Spleen (tissue), 7 donors: Measurements from ENCODE around the gene ACYP2.

Source experiments
- POLR2A ChIP-seq, 3 donors: fragments of 450-650 bp; IDR thresholded peaks; one replicate each; pipeline ENCODE4 v1.5.1; 2017; ENCODE audit warnings: antibody characterized with exemption in 3 of 3, mild to moderate bottlenecking in 1 of 3
- TF ChIP-seq, protein P1 (sequence below), 11 experiments: fragments of 200-600 bp in 7 of 11; fragments of 450-650 bp in 4 of 11; sonication (generic) in 4 of 11; IDR thresholded peaks in 8 of 11; conservative IDR thresholded peaks in 3 of 11; 1 replicate in 7 of 11; 2 replicates in 4 of 11; pipeline versions ENCODE4 v1.4.0 to v1.8.0; 2016 to 2021; ENCODE audit warnings: antibody characterized with exemption in 11 of 11, inconsistent platforms in 4 of 11, mild to moderate bottlenecking in 1 of 11
- donor health status: DM: no; HTN: no; CAD: no; lungs with moderate emphysema.
- donor health status: DM: no; HTN: no; CAD: no.
- donor health status: DM: no; HTN: no; CAD: no.

DNA sequence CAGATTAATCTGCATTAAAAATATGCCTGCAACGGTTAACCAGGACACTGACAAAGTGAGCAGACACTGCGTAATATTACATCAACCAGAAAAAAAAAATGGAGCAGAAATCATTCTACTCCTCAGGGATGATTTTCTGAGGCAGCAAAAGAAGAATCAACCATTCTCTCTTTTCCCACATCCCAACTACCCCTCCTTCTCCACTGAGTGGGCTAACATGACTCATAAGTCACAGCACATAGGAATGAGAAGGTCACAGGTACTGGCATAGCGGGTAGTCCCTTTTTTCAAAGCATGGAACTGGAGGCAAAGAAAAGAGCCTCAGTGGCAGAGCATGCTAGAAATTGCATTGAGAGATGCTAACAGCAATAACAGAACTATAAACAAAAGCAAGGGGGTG is 194.9 kb downstream of the ACYP2 start:
- no peak for TF ChIP-seq POLR2A (IDR thresholded peaks at IDR 0.05)
- TF ChIP-seq, protein P1, sequence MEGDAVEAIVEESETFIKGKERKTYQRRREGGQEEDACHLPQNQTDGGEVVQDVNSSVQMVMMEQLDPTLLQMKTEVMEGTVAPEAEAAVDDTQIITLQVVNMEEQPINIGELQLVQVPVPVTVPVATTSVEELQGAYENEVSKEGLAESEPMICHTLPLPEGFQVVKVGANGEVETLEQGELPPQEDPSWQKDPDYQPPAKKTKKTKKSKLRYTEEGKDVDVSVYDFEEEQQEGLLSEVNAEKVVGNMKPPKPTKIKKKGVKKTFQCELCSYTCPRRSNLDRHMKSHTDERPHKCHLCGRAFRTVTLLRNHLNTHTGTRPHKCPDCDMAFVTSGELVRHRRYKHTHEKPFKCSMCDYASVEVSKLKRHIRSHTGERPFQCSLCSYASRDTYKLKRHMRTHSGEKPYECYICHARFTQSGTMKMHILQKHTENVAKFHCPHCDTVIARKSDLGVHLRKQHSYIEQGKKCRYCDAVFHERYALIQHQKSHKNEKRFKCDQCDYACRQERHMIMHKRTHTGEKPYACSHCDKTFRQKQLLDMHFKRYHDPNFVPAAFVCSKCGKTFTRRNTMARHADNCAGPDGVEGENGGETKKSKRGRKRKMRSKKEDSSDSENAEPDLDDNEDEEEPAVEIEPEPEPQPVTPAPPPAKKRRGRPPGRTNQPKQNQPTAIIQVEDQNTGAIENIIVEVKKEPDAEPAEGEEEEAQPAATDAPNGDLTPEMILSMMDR (IDR thresholded peaks at IDR 0.05 in 8 of 11, conservative IDR thresholded peaks at IDR 0.05 in 3 of 11): no peak
